Erythroblast (primary cell): ENCODE results near the gene LEMD1.

Source experiments
- GATA1 ChIP-seq: IDR thresholded peaks from 2 replicates; pipeline ENCODE4 v1.6.1; 2011; ENCODE audit warnings: low read depth, mild to moderate bottlenecking, control low read depth, low read length, moderate library complexity
- POLR2A ChIP-seq: IDR thresholded peaks from 2 replicates; pipeline ENCODE4 v1.6.1; 2011; ENCODE audit warnings: mild to moderate bottlenecking, low read length

DNA sequence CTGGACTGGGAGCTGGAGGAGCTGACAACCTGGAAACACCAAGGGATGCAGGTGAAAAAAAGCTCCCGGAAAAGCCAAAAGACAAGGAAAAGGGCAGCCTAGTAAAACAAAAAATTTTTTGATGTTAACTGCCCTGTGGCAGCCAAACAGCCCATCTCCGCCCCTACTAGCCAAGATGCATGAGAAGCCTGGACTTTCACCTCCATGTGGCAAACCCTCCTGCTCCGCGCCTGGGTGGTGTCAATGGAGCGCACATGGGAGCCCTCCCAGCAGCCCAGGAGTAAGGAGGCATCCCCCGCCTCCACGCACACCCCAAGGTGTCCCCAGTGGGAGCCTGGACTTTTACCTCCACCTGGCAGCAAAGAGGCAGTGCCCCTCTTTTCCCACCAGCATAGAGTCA lies 30.5 kb downstream of the LEMD1 start:
- no peak for TF ChIP-seq POLR2A
- no peak for TF ChIP-seq GATA1
